Vagina (tissue), 2 donors: Measurements from ENCODE around the gene PTCH2. TPM values are rescaled to one million over a fixed set of nuclear protein-coding genes. Genes with fewer than 3 reads are reported as not detected.
"Not testable (repeated sequence)": the region's sequence is repeated elsewhere in the genome, so short reads cannot be mapped to it uniquely, and the experiment has no call there.

Source experiments
- DNase-seq, 2 donors: peaks; one replicate each; pipeline ENCODE4 v3.0.0-alpha.2; 2017; ENCODE audit errors: extremely low spot score in 2 of 2
- H3K27ac ChIP-seq: fragments of 200-600 bp; sonication (generic); one replicate; pipeline ENCODE4 v1.5.1; 2019
- H3K27me3 ChIP-seq: fragments of 200-600 bp; sonication (generic); one replicate; pipeline ENCODE4 v1.5.1; 2019
- H3K36me3 ChIP-seq, 2 donors: fragments of 200-600 bp; sonication (generic); one replicate each; pipeline ENCODE4 v1.5.1; 2017 to 2019
- H3K4me1 ChIP-seq: fragments of 200-600 bp; sonication (generic); one replicate; pipeline ENCODE4 v1.5.1; 2019
- H3K4me3 ChIP-seq, 2 donors: fragments of 200-600 bp; sonication (generic); 1 replicate in 1 of 2; 2 replicates in 1 of 2; pipeline ENCODE4 v1.5.1; 2016 to 2019
- H3K9me3 ChIP-seq: fragments of 200-600 bp; sonication (generic); one replicate; pipeline ENCODE4 v1.5.1; 2019
- CTCF ChIP-seq, 3 experiments: fragments of 450-650 bp in 2 of 3; fragments of 200-600 bp in 1 of 3; sonication (generic) in 1 of 3; IDR thresholded peaks; one replicate each; pipeline ENCODE4 v1.5.1; 2017 to 2019; ENCODE audit warnings: antibody characterized with exemption in 3 of 3, mild to moderate bottlenecking in 2 of 3, moderate library complexity in 2 of 3
- POLR2A ChIP-seq, 2 donors: fragments of 450-650 bp; IDR thresholded peaks; one replicate each; pipeline ENCODE4 v1.6.1; 2017; ENCODE audit warnings: antibody characterized with exemption in 2 of 2, mild to moderate bottlenecking in 2 of 2, moderate library complexity in 2 of 2
- POLR2AphosphoS5 ChIP-seq, 2 donors: sonication (generic); formaldehyde crosslinking; IDR thresholded peaks; one replicate each; pipeline ENCODE4 v1.9.0; 2017; ENCODE audit warnings: antibody characterized with exemption in 2 of 2, mild to moderate bottlenecking in 2 of 2, low read depth in 1 of 2; ENCODE audit not compliant: insufficient read depth in 1 of 2
- intact Hi-C: fragments of 100-400 bp; cut with DNase I; formaldehyde crosslinking; loops from one replicate; pipeline ENCODE4 v1.15.1; 2023
- total RNA-seq: library from RNA; depleted of rRNA; stranded (reverse); fragments of >200 nt; gene quantifications from one replicate; pipeline ENCODE4 v1.2.3, GENCODE V29; 2016

PTCH2 gene
- total RNA-seq, 1 donor from 2014 or later, result 0.98 TPM

DNA sequence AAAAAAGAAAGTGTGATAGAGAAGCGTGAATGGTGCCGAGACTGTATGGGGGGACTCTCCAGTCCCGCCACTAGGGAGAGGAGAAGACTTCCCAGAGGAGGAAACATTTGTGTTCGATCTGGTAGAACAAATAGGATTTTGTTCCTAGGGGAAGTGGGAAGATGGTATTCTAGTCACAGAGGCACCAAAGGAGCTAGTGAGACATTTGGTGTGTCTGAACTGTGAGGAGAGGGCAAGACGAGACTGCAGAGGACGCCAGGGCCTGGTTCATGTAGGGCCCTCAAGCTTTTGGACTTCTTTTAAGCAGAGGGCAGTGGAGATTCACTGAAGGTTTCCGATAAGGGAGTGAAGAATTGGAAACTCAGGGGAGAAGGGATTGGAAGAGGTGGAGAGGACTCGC lies 31.8 kb downstream of the PTCH2 start:
- Histone ChIP-seq H3K36me3 (peaks cover 0 to 3% of the 10 kb centered on the region in 2 donors), H3K27ac (peak overlapping the region; percentile 100), H3K9me3 (no peaks in the 10 kb centered on the region), H3K27me3 (no peaks in the 10 kb centered on the region), H3K4me1 (peaks cover 84% of the 10 kb centered on the region), H3K4me3 (no peak overlapping the region)
- no peak for TF ChIP-seq CTCF (IDR thresholded peaks at IDR 0.05)
- no peak for TF ChIP-seq POLR2A (IDR thresholded peaks at IDR 0.05)
- TF ChIP-seq POLR2AphosphoS5 (IDR thresholded peaks at IDR 0.05; ENCODE audit: insufficient read depth in 1 of 2, low read depth in 1 of 2), result no peak
- DNase-seq, result no peak
- intact Hi-C loops, result no loop called here

GRCh38 chr1:44810762-44811105 lies 32.3 kb downstream of the PTCH2 start:
- DNase-seq, result not testable (repeated sequence)

DNA sequence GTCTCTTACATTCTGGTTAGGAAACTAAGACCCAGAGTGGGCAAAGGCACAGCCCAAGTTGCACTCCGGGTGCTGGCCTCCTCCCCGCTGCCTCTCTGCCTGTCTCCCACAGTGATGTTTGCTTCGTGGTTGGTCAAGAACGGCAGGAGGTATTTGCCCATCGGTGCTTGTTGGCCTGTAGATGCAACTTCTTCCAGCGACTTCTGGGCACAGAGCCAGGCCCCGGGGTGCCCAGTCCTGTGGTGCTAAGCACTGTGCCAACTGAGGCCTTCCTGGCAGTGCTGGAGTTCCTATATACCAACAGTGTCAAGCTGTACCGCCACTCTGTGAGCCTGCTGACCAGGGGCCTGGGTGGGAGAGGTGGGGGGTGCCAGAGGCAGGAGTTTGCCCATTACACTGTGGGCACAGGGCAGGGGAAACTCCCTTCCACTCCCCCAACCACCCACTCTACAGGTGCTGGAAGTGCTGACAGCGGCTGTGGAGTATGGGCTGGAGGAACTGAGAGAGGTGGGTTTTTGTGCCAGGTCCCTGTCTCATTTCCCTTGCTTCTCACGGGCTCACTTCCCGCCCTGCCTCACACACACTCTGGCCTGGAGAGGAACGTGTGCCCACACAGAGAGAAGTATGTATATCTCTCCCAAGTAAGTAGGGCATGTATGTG lies 32.8 kb downstream of the PTCH2 start:
- Histone ChIP-seq H3K4me1 (peaks cover 93% of the 10 kb centered on the region), H3K4me3 (peak overlapping the region; percentile 31 to 36), H3K9me3 (no peaks in the 10 kb centered on the region), H3K27me3 (no peaks in the 10 kb centered on the region), H3K27ac (peak overlapping the region; percentile 100), H3K36me3 (peaks cover 0 to 11% of the 10 kb centered on the region in 2 donors)
- no peak for TF ChIP-seq CTCF (IDR thresholded peaks at IDR 0.05)
- TF ChIP-seq POLR2AphosphoS5 (IDR thresholded peaks at IDR 0.05; ENCODE audit: insufficient read depth in 1 of 2, low read depth in 1 of 2), result no peak
- TF ChIP-seq POLR2A (IDR thresholded peaks at IDR 0.05), result no peak
- DNase-seq, result no peak
- intact Hi-C loops, result no loop called here

More at GRCh38 chr1:44810762-44811105, 32.3 kb downstream of the PTCH2 start:
- H3K27me3 ChIP-seq, H3K4me3 ChIP-seq, H3K9me3 ChIP-seq, intact Hi-C loops, H3K36me3 ChIP-seq: not testable (repeated sequence)
- H3K27ac ChIP-seq, result peak overlapping the region; percentile 100
- H3K4me1 ChIP-seq, result peaks cover 89% of the 10 kb centered on the region

- TF ChIP-seq POLR2A (IDR thresholded peaks at IDR 0.05), result peak in 1 of 2 donors; percentile 24
- no peak for TF ChIP-seq CTCF (IDR thresholded peaks at IDR 0.05)
- peak in 1 of 2 donors; percentile 59 for TF ChIP-seq POLR2AphosphoS5 (IDR thresholded peaks at IDR 0.05; ENCODE audit: insufficient read depth in 1 of 2, low read depth in 1 of 2)
- Histone ChIP-seq H3K9me3 (no peaks in the 10 kb centered on the region), H3K27me3 (no peaks in the 10 kb centered on the region), H3K36me3 (peaks cover 0 to 17% of the 10 kb centered on the region in 2 donors), H3K4me3 (peak overlapping the region; percentile 31 to 36), H3K27ac (peak overlapping the region; percentile 100), H3K4me1 (peaks cover 87% of the 10 kb centered on the region)
- no peak for DNase-seq
- intact Hi-C loops, result no loop called here
Observed at GRCh38 chr1:44808938-44809917, 33.8 kb downstream of the PTCH2 start.

DNA sequence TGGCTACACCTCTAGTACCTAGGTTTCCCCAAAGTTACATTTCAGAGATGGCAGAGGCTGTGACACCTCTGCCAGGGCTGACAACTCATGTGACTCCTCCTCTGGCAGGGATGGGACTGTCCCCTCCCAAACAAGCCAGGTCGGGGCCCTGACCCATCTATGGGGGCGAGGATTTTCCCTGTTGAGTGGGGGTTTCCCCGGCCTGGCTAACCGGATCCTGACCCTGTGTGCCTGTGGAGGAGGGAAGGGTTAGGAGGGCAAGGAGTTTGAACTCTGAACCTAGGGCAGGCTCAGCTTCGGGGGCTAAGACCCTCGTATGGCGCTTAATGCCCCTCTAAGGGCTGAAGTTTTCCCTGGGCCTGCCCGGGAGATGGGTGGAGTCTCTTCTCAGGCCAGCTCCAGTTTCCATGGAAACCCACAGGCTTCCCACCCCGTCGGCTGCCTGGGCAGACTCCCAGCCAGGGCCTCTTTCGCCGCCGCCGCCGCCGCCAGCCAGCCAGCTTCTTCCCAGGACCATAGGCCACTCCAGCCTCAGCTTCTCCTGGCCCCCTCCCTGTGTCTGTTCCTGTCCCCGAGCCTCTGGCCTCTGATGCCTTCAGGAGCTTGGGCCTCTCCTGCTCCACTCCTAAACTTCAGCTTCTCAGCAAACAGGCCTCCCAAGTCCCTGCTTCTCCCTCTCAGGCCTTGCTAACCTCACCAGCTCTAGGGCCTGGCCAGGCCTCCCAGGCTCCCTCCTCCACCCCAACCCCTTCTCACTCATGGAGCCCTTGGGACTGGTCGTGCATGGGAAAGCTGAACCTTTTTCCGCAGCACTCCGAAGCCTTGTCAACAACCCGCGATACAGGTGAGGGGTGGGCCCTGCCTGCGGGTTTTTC lies 34.8 kb downstream of the PTCH2 start, which contains the start of gene BTBD19:
Gene BTBD19 (plus strand): TSS at position 461 of the 875 bp plus-strand sequence. CDS start 298 bp downstream, at position 759.
- intact Hi-C loops, result no loop called here
- H3K4me3 ChIP-seq, result peak within 1 kb of the TSS; percentile 31 to 36
- peak within 1 kb of the TSS; percentile 100 for H3K27ac ChIP-seq
- no peaks in the 10 kb centered on the region for H3K27me3 ChIP-seq
- TF ChIP-seq POLR2AphosphoS5 (IDR thresholded peaks at IDR 0.05; ENCODE audit: insufficient read depth in 1 of 2, low read depth in 1 of 2), result peak in 1 of 2 donors; percentile 1
- TF ChIP-seq POLR2A (IDR thresholded peaks at IDR 0.05), result peak in 1 of 2 donors; percentile 51
- no peak for TF ChIP-seq CTCF (IDR thresholded peaks at IDR 0.05)
- no peak for DNase-seq
- H3K36me3 ChIP-seq, result peaks cover under 1 to 26% of the 10 kb centered on the region in 2 donors
- H3K4me1 ChIP-seq, result peaks cover 86% of the 10 kb centered on the region
- no peaks in the 10 kb centered on the region for H3K9me3 ChIP-seq
